ACC112 (cell line): Measurements from ENCODE around the gene ADAMTSL1.

ENCODE experiments used
- H2AFZ ChIP-seq: fragments of 200-600 bp; sonication (generic); one replicate; pipeline ENCODE4 v1.6.0; 2017; ENCODE audit warnings: antibody characterized with exemption, low read length; ENCODE audit not compliant: unreplicated experiment
- H3K27ac ChIP-seq: fragments of 200-600 bp; sonication (generic); 2 replicates; pipeline ENCODE4 v1.5.1; 2014; ENCODE audit warnings: low read depth, mild to moderate bottlenecking, antibody characterized with exemption, low read length, moderate library complexity
- H3K27me3 ChIP-seq: fragments of 200-600 bp; sonication (generic); 2 replicates; pipeline ENCODE4 v1.6.1; 2014; ENCODE audit warnings: mild to moderate bottlenecking, antibody characterized with exemption, low read length, moderate library complexity, mixed read lengths; ENCODE audit not compliant: insufficient read depth
- H3K36me3 ChIP-seq: fragments of 200-600 bp; sonication (generic); 2 replicates; pipeline ENCODE4 v1.6.1; 2016; ENCODE audit warnings: mild to moderate bottlenecking, antibody characterized with exemption, low read length, moderate library complexity, mixed read lengths; ENCODE audit not compliant: insufficient read depth
- H3K4me1 ChIP-seq: fragments of 200-600 bp; sonication (generic); one replicate; pipeline ENCODE4 v1.6.1; 2016; ENCODE audit warnings: low read length, mixed read lengths; ENCODE audit not compliant: insufficient read depth, unreplicated experiment, control insufficient read depth
- H3K4me3 ChIP-seq: fragments of 200-600 bp; sonication (generic); 2 replicates; pipeline ENCODE4 v1.5.1; 2014; ENCODE audit warnings: mild to moderate bottlenecking, low read depth, low read length
- H3K79me2 ChIP-seq: fragments of 200-600 bp; sonication (generic); one replicate; pipeline ENCODE4 v1.6.0; 2016; ENCODE audit warnings: low read length; ENCODE audit not compliant: control insufficient read depth, unreplicated experiment, insufficient read depth

The ADAMTSL1 gene

GRCh38 chr9:18800579-18800978 is 326.6 kb downstream of the ADAMTSL1 start:
- Histone ChIP-seq H3K4me1 (no peaks in the 10 kb centered on the region), H3K27me3 (no peaks in the 10 kb centered on the region), H3K4me3 (no peak overlapping the region), H2AFZ (no peak overlapping the region), H3K79me2 (no peaks in the 10 kb centered on the region), H3K27ac (no peak overlapping the region), H3K36me3 (peaks cover 6% of the 10 kb centered on the region)

GRCh38 chr9:18805386-18805785 is 331.4 kb downstream of the ADAMTSL1 start:
- Histone ChIP-seq H3K4me1 (no peaks in the 10 kb centered on the region), H3K36me3 (peaks cover 11% of the 10 kb centered on the region), H3K4me3 (no peak overlapping the region), H2AFZ (no peak overlapping the region), H3K27ac (no peak overlapping the region), H3K27me3 (no peaks in the 10 kb centered on the region), H3K79me2 (no peaks in the 10 kb centered on the region)

- H3K4me1 ChIP-seq = no peaks in the 10 kb centered on the region
- no peak overlapping the region for H3K4me3 ChIP-seq
- no peaks in the 10 kb centered on the region for H3K79me2 ChIP-seq
- no peak overlapping the region for H3K27ac ChIP-seq
- H3K36me3 ChIP-seq = peaks cover 14% of the 10 kb centered on the region
- H2AFZ ChIP-seq = no peak overlapping the region
- no peaks in the 10 kb centered on the region for H3K27me3 ChIP-seq
Measured at GRCh38 chr9:18806232-18807080, 332.5 kb downstream of the ADAMTSL1 start.

GRCh38 chr9:18810581-18810980 is 336.6 kb downstream of the ADAMTSL1 start:
- peaks cover 13% of the 10 kb centered on the region; the same call in 1 of the 2 replicates for H3K36me3 ChIP-seq
- H3K27me3 ChIP-seq = no peaks in the 10 kb centered on the region
- no peak overlapping the region for H2AFZ ChIP-seq
- no peak overlapping the region for H3K4me3 ChIP-seq
- H3K4me1 ChIP-seq = no peaks in the 10 kb centered on the region
- no peaks in the 10 kb centered on the region for H3K79me2 ChIP-seq
- H3K27ac ChIP-seq = no peak overlapping the region

GRCh38 chr9:18811171-18811570 is 337.2 kb downstream of the ADAMTSL1 start:
- Histone ChIP-seq H3K27me3 (no peaks in the 10 kb centered on the region), H2AFZ (no peak overlapping the region), H3K79me2 (no peaks in the 10 kb centered on the region), H3K4me3 (no peak overlapping the region), H3K4me1 (no peaks in the 10 kb centered on the region), H3K36me3 (peaks cover 10% of the 10 kb centered on the region; the same call in 1 of the 2 replicates), H3K27ac (no peak overlapping the region)

- Histone ChIP-seq H3K27ac (no peak overlapping the region), H3K4me1 (no peaks in the 10 kb centered on the region), H3K4me3 (no peak overlapping the region), H2AFZ (no peak overlapping the region), H3K79me2 (no peaks in the 10 kb centered on the region), H3K27me3 (no peaks in the 10 kb centered on the region), H3K36me3 (peaks cover 18% of the 10 kb centered on the region; the same call in 1 of the 2 replicates)
Measured at GRCh38 chr9:18819418-18819817, 345.5 kb downstream of the ADAMTSL1 start.

GRCh38 chr9:18820566-18821095 is 346.7 kb downstream of the ADAMTSL1 start:
- Histone ChIP-seq H3K27ac (no peak overlapping the region), H3K79me2 (no peaks in the 10 kb centered on the region), H2AFZ (no peak overlapping the region), H3K36me3 (peaks cover 18% of the 10 kb centered on the region; the same call in 1 of the 2 replicates), H3K27me3 (no peaks in the 10 kb centered on the region), H3K4me1 (peaks cover 7% of the 10 kb centered on the region), H3K4me3 (no peak overlapping the region)

- Histone ChIP-seq H3K27ac (no peak overlapping the region), H3K27me3 (no peaks in the 10 kb centered on the region), H3K4me3 (no peak overlapping the region), H3K4me1 (peaks cover 7% of the 10 kb centered on the region), H3K79me2 (no peaks in the 10 kb centered on the region), H2AFZ (no peak overlapping the region), H3K36me3 (peaks cover 18% of the 10 kb centered on the region; the same call in 1 of the 2 replicates)
Measured at GRCh38 chr9:18821788-18822187, 347.8 kb downstream of the ADAMTSL1 start.

GRCh38 chr9:18822850-18823249 is 348.9 kb downstream of the ADAMTSL1 start:
- no peak overlapping the region for H3K27ac ChIP-seq
- no peaks in the 10 kb centered on the region for H3K79me2 ChIP-seq
- no peak overlapping the region for H3K4me3 ChIP-seq
- H3K36me3 ChIP-seq = peaks cover 11% of the 10 kb centered on the region; the same call in 1 of the 2 replicates
- no peaks in the 10 kb centered on the region for H3K27me3 ChIP-seq
- H3K4me1 ChIP-seq = peaks cover 7% of the 10 kb centered on the region
- H2AFZ ChIP-seq = no peak overlapping the region

- peaks cover 11% of the 10 kb centered on the region; the same call in 1 of the 2 replicates for H3K36me3 ChIP-seq
- no peaks in the 10 kb centered on the region for H3K27me3 ChIP-seq
- H3K4me1 ChIP-seq = peaks cover 7% of the 10 kb centered on the region
- H3K27ac ChIP-seq = no peak overlapping the region
- H2AFZ ChIP-seq = no peak overlapping the region
- no peak overlapping the region for H3K4me3 ChIP-seq
- H3K79me2 ChIP-seq = no peaks in the 10 kb centered on the region
Measured at GRCh38 chr9:18824095-18824666, 350.2 kb downstream of the ADAMTSL1 start.
